Measurements from ENCODE around the gene TPK1.

DNA sequence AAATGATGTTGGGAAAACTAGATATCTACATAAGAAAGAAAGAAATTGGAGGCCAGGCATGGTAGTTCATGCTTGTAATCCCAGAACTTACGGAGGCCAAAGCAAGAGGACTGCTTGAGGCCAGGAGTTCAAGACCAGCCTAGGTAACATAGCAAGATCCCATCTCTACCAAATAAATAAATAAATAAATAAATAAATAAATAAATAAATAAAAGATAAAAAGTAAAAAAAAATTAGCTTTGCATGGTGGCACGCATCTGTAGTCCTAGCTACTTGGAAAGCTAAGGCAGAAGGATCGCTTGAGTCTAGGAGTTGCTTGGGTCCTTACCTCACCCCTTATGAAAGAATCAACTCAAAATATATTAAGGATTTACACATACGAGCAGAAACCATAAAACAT lies 238.9 kb downstream of the TPK1 start:
- TF ChIP-seq EZH2 (IDR thresholded peaks at IDR 0.05; ENCODE audit: insufficient read depth, low read length): no peak
- TF ChIP-seq, protein P1, sequence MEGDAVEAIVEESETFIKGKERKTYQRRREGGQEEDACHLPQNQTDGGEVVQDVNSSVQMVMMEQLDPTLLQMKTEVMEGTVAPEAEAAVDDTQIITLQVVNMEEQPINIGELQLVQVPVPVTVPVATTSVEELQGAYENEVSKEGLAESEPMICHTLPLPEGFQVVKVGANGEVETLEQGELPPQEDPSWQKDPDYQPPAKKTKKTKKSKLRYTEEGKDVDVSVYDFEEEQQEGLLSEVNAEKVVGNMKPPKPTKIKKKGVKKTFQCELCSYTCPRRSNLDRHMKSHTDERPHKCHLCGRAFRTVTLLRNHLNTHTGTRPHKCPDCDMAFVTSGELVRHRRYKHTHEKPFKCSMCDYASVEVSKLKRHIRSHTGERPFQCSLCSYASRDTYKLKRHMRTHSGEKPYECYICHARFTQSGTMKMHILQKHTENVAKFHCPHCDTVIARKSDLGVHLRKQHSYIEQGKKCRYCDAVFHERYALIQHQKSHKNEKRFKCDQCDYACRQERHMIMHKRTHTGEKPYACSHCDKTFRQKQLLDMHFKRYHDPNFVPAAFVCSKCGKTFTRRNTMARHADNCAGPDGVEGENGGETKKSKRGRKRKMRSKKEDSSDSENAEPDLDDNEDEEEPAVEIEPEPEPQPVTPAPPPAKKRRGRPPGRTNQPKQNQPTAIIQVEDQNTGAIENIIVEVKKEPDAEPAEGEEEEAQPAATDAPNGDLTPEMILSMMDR (IDR thresholded peaks at IDR 0.05; ENCODE audit: insufficient read depth, low read depth, low read length): no peak

Data from astrocyte (in vitro differentiated cells and primary cell).